Trophoblast cell (in vitro differentiated cells and primary cell): Measurements from ENCODE around the gene GRIPAP1.

Source experiments
- DNase-seq, 2 donors: peaks; one replicate each; pipeline ENCODE4 v3.0.0-alpha.2; 2016
- H2AFZ ChIP-seq: 2 replicates; pipeline ENCODE4 v1.6.1; 2013; ENCODE audit warnings: low read length, moderate library complexity, mild to moderate bottlenecking; ENCODE audit not compliant: insufficient read depth, poor library complexity
- H2AK5ac ChIP-seq: 2 replicates; pipeline ENCODE4 v1.6.1; 2013; ENCODE audit warnings: mild to moderate bottlenecking, low read length
- H2BK120ac ChIP-seq: 2 replicates; pipeline ENCODE4 v1.6.1; 2013; ENCODE audit warnings: low read length, mild to moderate bottlenecking, moderate library complexity; ENCODE audit not compliant: insufficient read depth, poor library complexity
- H2BK12ac ChIP-seq: 2 replicates; pipeline ENCODE4 v1.6.1; 2013; ENCODE audit warnings: mild to moderate bottlenecking, low read length, moderate library complexity
- H2BK5ac ChIP-seq: 2 replicates; pipeline ENCODE4 v1.6.1; 2013; ENCODE audit warnings: low read length, low read depth, moderate library complexity, mild to moderate bottlenecking; ENCODE audit not compliant: poor library complexity
- H3K14ac ChIP-seq: 2 replicates; pipeline ENCODE4 v1.6.1; 2013; ENCODE audit warnings: mild to moderate bottlenecking, low read length
- H3K18ac ChIP-seq: 2 replicates; pipeline ENCODE4 v1.6.1; 2013; ENCODE audit warnings: mild to moderate bottlenecking, low read length
- H3K23ac ChIP-seq: 2 replicates; pipeline ENCODE4 v1.6.1; 2013; ENCODE audit warnings: low read length
- H3K27ac ChIP-seq: 2 replicates; pipeline ENCODE4 v1.5.1; 2013; ENCODE audit warnings: low read depth, mild to moderate bottlenecking, inconsistent platforms, low read length, moderate library complexity
- H3K27me3 ChIP-seq: 2 replicates; pipeline ENCODE4 v1.6.1; 2013; ENCODE audit warnings: inconsistent platforms, mild to moderate bottlenecking, low read length, moderate library complexity; ENCODE audit not compliant: insufficient read depth
- H3K36me3 ChIP-seq, 2 experiments: 1 replicate in 1 of 2; 2 replicates in 1 of 2; pipeline ENCODE4 v1.6.1; 2013; ENCODE audit warnings: low read length in 2 of 2, mild to moderate bottlenecking in 2 of 2, moderate library complexity in 1 of 2; ENCODE audit not compliant: insufficient read depth in 2 of 2, control insufficient read depth in 1 of 2
- H3K4ac ChIP-seq: 2 replicates; pipeline ENCODE4 v1.6.1; 2013; ENCODE audit warnings: low read depth, mild to moderate bottlenecking, low read length, moderate library complexity
- H3K4me1 ChIP-seq, 2 experiments: 1 replicate in 1 of 2; 2 replicates in 1 of 2; pipeline ENCODE4 v1.6.1; 2013; ENCODE audit warnings: low read length in 2 of 2, mild to moderate bottlenecking in 2 of 2, moderate library complexity in 1 of 2; ENCODE audit not compliant: insufficient read depth in 2 of 2, control insufficient read depth in 1 of 2
- H3K4me2 ChIP-seq: 2 replicates; pipeline ENCODE4 v1.6.1; 2013; ENCODE audit warnings: inconsistent platforms, mild to moderate bottlenecking, low read length, moderate library complexity
- H3K4me3 ChIP-seq: 2 replicates; pipeline ENCODE4 v1.5.1; 2013; ENCODE audit warnings: mild to moderate bottlenecking, low read depth, low read length, inconsistent platforms
- H3K79me1 ChIP-seq: one replicate; pipeline ENCODE4 v1.6.1; 2013; ENCODE audit warnings: low read length
- H3K79me2 ChIP-seq: 2 replicates; pipeline ENCODE4 v1.6.1; 2013; ENCODE audit warnings: low read length, mild to moderate bottlenecking; ENCODE audit not compliant: control insufficient read depth, insufficient read depth, poor library complexity
- H3K9ac ChIP-seq: 2 replicates; pipeline ENCODE4 v1.6.1; 2013; ENCODE audit warnings: mild to moderate bottlenecking, low read length
- H3K9me3 ChIP-seq: 2 replicates; pipeline ENCODE4 v1.6.1; 2013; ENCODE audit warnings: low read depth, mild to moderate bottlenecking, control low read depth, inconsistent platforms, low read length; ENCODE audit not compliant: insufficient read depth
- H4K12ac ChIP-seq: 2 replicates; pipeline ENCODE4 v1.6.1; 2013; ENCODE audit warnings: low read depth, mild to moderate bottlenecking, low read length, moderate library complexity
- H4K8ac ChIP-seq: 2 replicates; pipeline ENCODE4 v1.6.1; 2013; ENCODE audit warnings: low read depth, mild to moderate bottlenecking, low read length, moderate library complexity
- H4K91ac ChIP-seq: one replicate; pipeline ENCODE4 v1.6.1; 2013; ENCODE audit warnings: low read depth, mild to moderate bottlenecking, low read length, moderate library complexity
- WGBS: extraction: QIAGEN DNeasy Blood & Tissue Kit; methylation state at CpG from one replicate; pipeline ENCODE4 v1.1.7; 2013; ENCODE audit warnings: missing lambda C conversion rate; ENCODE audit not compliant: insufficient read length, insufficient coverage; ENCODE audit errors: extremely low coverage; 5-methylcytosine and 5-hydroxymethylcytosine counted together

The GRIPAP1 gene

DNA sequence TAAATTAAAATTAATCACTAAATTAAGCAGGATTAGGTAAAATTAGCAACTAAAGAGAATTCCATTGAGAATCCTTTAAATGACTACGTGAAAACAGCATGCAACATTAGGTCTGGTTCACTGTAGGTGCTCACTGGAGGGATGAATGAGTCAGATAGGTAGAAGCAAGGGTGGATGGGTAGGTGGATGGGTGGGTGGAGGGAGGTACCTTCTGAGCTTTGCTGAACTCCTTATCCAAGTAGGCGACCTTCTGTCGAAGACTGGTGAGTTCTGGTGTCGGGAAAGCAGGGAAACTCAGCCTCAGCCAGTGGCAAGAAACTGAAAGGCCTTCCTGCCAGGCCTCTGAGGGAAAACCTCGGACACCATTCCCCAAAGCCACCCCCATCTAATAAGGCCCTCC is 3.0 kb downstream of the GRIPAP1 start:
- Histone ChIP-seq H3K27me3 (no peaks in the 10 kb centered on the region), H2BK120ac (no peak overlapping the region), H4K91ac (no peak overlapping the region), H3K4me1 (peaks cover 0 to 2% of the 10 kb centered on the region in 2 experiments), H3K79me1 (peaks cover 6% of the 10 kb centered on the region), H3K18ac (no peak overlapping the region), H3K23ac (no peak overlapping the region), H3K9me3 (no peaks in the 10 kb centered on the region), H3K79me2 (peaks cover 2% of the 10 kb centered on the region), H3K4ac (no peak overlapping the region), H2AFZ (no peak overlapping the region), H2BK5ac (no peak overlapping the region), H3K27ac (no peak overlapping the region), H3K4me3 (no peak overlapping the region), H2AK5ac (no peak overlapping the region), H4K8ac (no peak overlapping the region), H3K4me2 (no peak overlapping the region), H3K9ac (no peak overlapping the region), H3K36me3 (peaks cover 15 to 17% of the 10 kb centered on the region in 2 experiments), H2BK12ac (no peak overlapping the region), H3K14ac (no peak overlapping the region), H4K12ac (no peak overlapping the region)
- DNase-seq: no peak
- WGBS: no CpG with 5 or more reads among the region's 5 CpGs

DNA sequence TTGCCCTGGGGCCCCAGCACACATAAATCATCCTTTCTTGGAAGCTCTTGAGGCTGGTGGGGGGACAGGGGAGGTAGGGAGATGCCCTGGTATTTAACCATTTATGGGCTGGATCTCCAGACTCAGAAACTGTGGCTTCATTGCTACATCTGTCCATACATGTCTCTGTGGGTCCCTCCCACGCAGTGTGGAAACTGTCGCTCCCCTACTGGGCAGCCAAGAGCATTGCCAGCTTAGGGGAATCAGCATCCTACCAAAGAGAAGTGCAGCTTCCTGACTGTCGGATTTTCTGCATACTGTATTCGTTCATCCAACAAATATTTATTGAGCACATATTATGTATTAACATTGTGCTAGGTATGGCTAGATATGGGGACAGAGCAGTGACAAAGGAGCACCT is 3.7 kb downstream of the GRIPAP1 start:
- H3K9ac ChIP-seq: no peak overlapping the region
- H3K27me3 ChIP-seq: no peaks in the 10 kb centered on the region
- peaks cover 18 to 20% of the 10 kb centered on the region in 2 experiments for H3K36me3 ChIP-seq
- H3K79me1 ChIP-seq: peaks cover 6% of the 10 kb centered on the region
- no peak overlapping the region for H3K18ac ChIP-seq
- H2AK5ac ChIP-seq: no peak overlapping the region
- no peak overlapping the region for H3K27ac ChIP-seq
- H3K79me2 ChIP-seq: peaks cover 2% of the 10 kb centered on the region
- no peak overlapping the region for H4K8ac ChIP-seq
- no peak for DNase-seq
- H2BK12ac ChIP-seq: no peak overlapping the region
- H3K9me3 ChIP-seq: no peaks in the 10 kb centered on the region
- H2AFZ ChIP-seq: no peak overlapping the region
- H3K4ac ChIP-seq: no peak overlapping the region
- no peak overlapping the region for H2BK120ac ChIP-seq
- H4K91ac ChIP-seq: no peak overlapping the region
- peaks cover 0 to 2% of the 10 kb centered on the region in 2 experiments for H3K4me1 ChIP-seq
- WGBS: no CpG with 5 or more reads among the region's 4 CpGs
- no peak overlapping the region for H3K4me3 ChIP-seq
- no peak overlapping the region for H3K23ac ChIP-seq
- no peak overlapping the region for H4K12ac ChIP-seq
- H2BK5ac ChIP-seq: no peak overlapping the region
- no peak overlapping the region for H3K4me2 ChIP-seq
- H3K14ac ChIP-seq: no peak overlapping the region

DNA sequence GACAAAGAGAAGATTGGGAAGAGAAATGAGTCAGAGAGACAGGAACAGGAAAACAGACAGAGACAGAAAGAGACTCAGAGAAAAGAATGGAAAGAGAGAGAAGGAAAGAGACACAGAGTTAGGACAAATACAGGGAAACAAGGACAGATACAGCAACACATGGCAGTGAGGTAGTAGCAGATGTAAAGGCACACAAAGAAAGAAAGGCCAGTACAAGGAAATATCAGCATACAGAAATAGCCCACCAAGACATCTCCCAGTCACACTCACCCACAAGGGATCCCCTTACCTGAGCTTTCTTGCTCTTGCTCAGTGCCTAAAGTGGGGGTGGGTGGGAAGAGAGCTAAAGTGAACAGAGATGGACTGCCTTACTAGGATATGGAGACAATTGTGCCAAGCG is 4.2 kb downstream of the GRIPAP1 start:
- H3K9ac ChIP-seq: no peak overlapping the region
- H2BK120ac ChIP-seq: no peak overlapping the region
- no peak overlapping the region for H2AK5ac ChIP-seq
- H2BK12ac ChIP-seq: no peak overlapping the region
- H2AFZ ChIP-seq: no peak overlapping the region
- no peak overlapping the region for H3K4me2 ChIP-seq
- WGBS: no CpG with 5 or more reads among the region's 1 CpG
- H3K23ac ChIP-seq: no peak overlapping the region
- H3K4ac ChIP-seq: no peak overlapping the region
- no peak overlapping the region for H2BK5ac ChIP-seq
- no peak overlapping the region for H3K14ac ChIP-seq
- H3K27ac ChIP-seq: no peak overlapping the region
- H3K9me3 ChIP-seq: no peaks in the 10 kb centered on the region
- H3K79me2 ChIP-seq: peaks cover 2% of the 10 kb centered on the region
- H3K4me1 ChIP-seq: peaks cover 0 to 2% of the 10 kb centered on the region in 2 experiments
- DNase-seq: no peak
- H3K79me1 ChIP-seq: peaks cover 6% of the 10 kb centered on the region
- no peak overlapping the region for H4K91ac ChIP-seq
- no peak overlapping the region for H4K8ac ChIP-seq
- no peak overlapping the region for H3K18ac ChIP-seq
- H4K12ac ChIP-seq: no peak overlapping the region
- no peak overlapping the region for H3K4me3 ChIP-seq
- H3K36me3 ChIP-seq: peaks cover 23% of the 10 kb centered on the region in 2 experiments
- H3K27me3 ChIP-seq: no peaks in the 10 kb centered on the region

DNA sequence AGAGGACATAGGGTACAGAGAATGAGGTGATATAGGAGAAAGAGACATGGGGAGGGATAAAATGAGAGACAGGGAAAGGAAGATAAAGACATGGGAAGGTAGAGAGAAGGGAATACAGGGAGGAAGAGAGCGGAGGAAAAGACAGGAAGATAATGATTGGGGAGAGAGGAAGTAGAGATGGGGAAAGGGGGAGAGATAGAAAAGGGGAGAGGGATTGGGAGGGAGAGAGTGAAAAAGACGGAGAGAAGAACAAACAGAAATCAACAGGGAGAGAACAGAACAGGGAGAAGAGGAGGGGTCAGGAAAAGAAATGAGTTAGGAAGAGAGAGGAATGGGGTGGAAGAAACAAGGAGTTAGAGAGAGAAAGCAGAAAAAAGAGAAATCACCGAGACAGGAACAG is 4.6 kb downstream of the GRIPAP1 start:
- no peaks in the 10 kb centered on the region for H3K27me3 ChIP-seq
- H3K9ac ChIP-seq: no peak overlapping the region
- H4K8ac ChIP-seq: no peak overlapping the region
- H3K14ac ChIP-seq: no peak overlapping the region
- no peak overlapping the region for H3K4me3 ChIP-seq
- no peak overlapping the region for H3K18ac ChIP-seq
- peaks cover 2% of the 10 kb centered on the region for H3K79me2 ChIP-seq
- WGBS: 100% methylated on average over 2 of the region's 3 CpGs
- H2BK12ac ChIP-seq: no peak overlapping the region
- no peak overlapping the region for H4K91ac ChIP-seq
- no peak overlapping the region for H2AK5ac ChIP-seq
- H2AFZ ChIP-seq: no peak overlapping the region
- no peak overlapping the region for H3K27ac ChIP-seq
- H2BK5ac ChIP-seq: no peak overlapping the region
- peaks cover 23% of the 10 kb centered on the region in 2 experiments for H3K36me3 ChIP-seq
- DNase-seq: no peak
- H3K4me1 ChIP-seq: peaks cover 0 to 2% of the 10 kb centered on the region in 2 experiments
- H3K79me1 ChIP-seq: peaks cover 6% of the 10 kb centered on the region
- no peak overlapping the region for H2BK120ac ChIP-seq
- no peak overlapping the region for H4K12ac ChIP-seq
- no peak overlapping the region for H3K4ac ChIP-seq
- no peaks in the 10 kb centered on the region for H3K9me3 ChIP-seq
- no peak overlapping the region for H3K23ac ChIP-seq
- no peak overlapping the region for H3K4me2 ChIP-seq
